Chondrocyte (in vitro differentiated cells): ENCODE results near the gene ANKFN1. TPM values are rescaled to one million over a fixed set of nuclear protein-coding genes. Genes with fewer than 3 reads are reported as not detected.

Experiments
- DNase-seq: peaks from one replicate; pipeline ENCODE4 v3.0.0; 2021; ENCODE audit warnings: mixed read lengths, low spot score
- H3K27ac Mint-ChIP-seq: one replicate; pipeline ENCODE4 v1.8.0; 2021; ENCODE audit warnings: mild to moderate bottlenecking, moderate library complexity, mixed read lengths; ENCODE audit not compliant: unreplicated experiment
- H3K27me3 Mint-ChIP-seq: 2 replicates; pipeline ENCODE4 v1.8.0; 2021; ENCODE audit warnings: low read depth, mixed read lengths
- H3K36me3 Mint-ChIP-seq: 2 replicates; pipeline ENCODE4 v1.8.0; 2021; ENCODE audit warnings: low read depth, mixed read lengths
- H3K4me1 Mint-ChIP-seq: 2 replicates; pipeline ENCODE4 v1.8.0; 2021; ENCODE audit warnings: low read depth, mild to moderate bottlenecking, mixed read lengths
- H3K4me3 Mint-ChIP-seq: one replicate; pipeline ENCODE4 v1.8.0; 2021; ENCODE audit warnings: mild to moderate bottlenecking, moderate library complexity, mixed read lengths; ENCODE audit not compliant: unreplicated experiment
- H3K9me3 Mint-ChIP-seq: 2 replicates; pipeline ENCODE4 v1.8.0; 2021; ENCODE audit warnings: low read depth, mixed read lengths
- CTCF ChIP-seq: fragments of 200-600 bp; sonication (generic); IDR thresholded peaks from 2 replicates; pipeline ENCODE4 v1.5.0; 2021; ENCODE audit warnings: antibody characterized with exemption, mild to moderate bottlenecking, moderate library complexity
- total RNA-seq: library from RNA; stranded (reverse); gene quantifications from 3 replicates; pipeline ENCODE4 v1.2.1, GENCODE V29; 2021

ANKFN1 gene
- total RNA-seq, 1 donor from 2014 or later: not detected

GRCh38 chr17:56545106-56545505 lies 391.8 kb downstream of the ANKFN1 start:
- TF ChIP-seq CTCF: no peak
- no peak for DNase-seq
- H3K4me1 Mint-ChIP-seq: peaks cover 8% of the 10 kb centered on the region
- no peaks in the 10 kb centered on the region for H3K36me3 Mint-ChIP-seq
- no peak overlapping the region for H3K27ac Mint-ChIP-seq
- no peaks in the 10 kb centered on the region for H3K27me3 Mint-ChIP-seq
- peaks cover 3% of the 10 kb centered on the region for H3K9me3 Mint-ChIP-seq
- no peak overlapping the region for H3K4me3 Mint-ChIP-seq

GRCh38 chr17:56545930-56546329 lies 392.7 kb downstream of the ANKFN1 start:
- no peak overlapping the region for H3K4me3 Mint-ChIP-seq
- no peaks in the 10 kb centered on the region for H3K36me3 Mint-ChIP-seq
- peaks cover 2% of the 10 kb centered on the region for H3K9me3 Mint-ChIP-seq

GRCh38 chr17:56548661-56549060 lies 395.4 kb downstream of the ANKFN1 start:
- H3K4me1 Mint-ChIP-seq: no peaks in the 10 kb centered on the region
- H3K4me3 Mint-ChIP-seq: no peak overlapping the region
- H3K9me3 Mint-ChIP-seq: peaks cover 6% of the 10 kb centered on the region
- no peak for DNase-seq
- no peaks in the 10 kb centered on the region for H3K27me3 Mint-ChIP-seq
- no peaks in the 10 kb centered on the region for H3K36me3 Mint-ChIP-seq
- no peak for TF ChIP-seq CTCF
- no peak overlapping the region for H3K27ac Mint-ChIP-seq

More at GRCh38 chr17:56545930-56546329, 392.7 kb downstream of the ANKFN1 start:
- Mint-ChIP-seq H3K27ac (no peak overlapping the region), H3K4me1 (peaks cover 2% of the 10 kb centered on the region), H3K27me3 (no peaks in the 10 kb centered on the region)
- DNase-seq: no peak
- no peak for TF ChIP-seq CTCF

- Mint-ChIP-seq H3K4me3 (no peak overlapping the region), H3K27ac (no peak overlapping the region), H3K36me3 (no peaks in the 10 kb centered on the region), H3K4me1 (no peaks in the 10 kb centered on the region), H3K9me3 (peaks cover 6% of the 10 kb centered on the region), H3K27me3 (peaks cover under 1% of the 10 kb centered on the region)
- no peak for TF ChIP-seq CTCF
- DNase-seq: no peak
Observed at GRCh38 chr17:56549501-56549900, 396.2 kb downstream of the ANKFN1 start.

- Mint-ChIP-seq H3K4me3 (no peak overlapping the region), H3K27ac (no peak overlapping the region), H3K4me1 (no peaks in the 10 kb centered on the region), H3K36me3 (no peaks in the 10 kb centered on the region), H3K27me3 (peaks cover 2% of the 10 kb centered on the region), H3K9me3 (peaks cover 9% of the 10 kb centered on the region)
- TF ChIP-seq CTCF: no peak
- DNase-seq: no peak
Observed at GRCh38 chr17:56557682-56558081, 404.4 kb downstream of the ANKFN1 start.
